HG03280 (cell line): ENCODE results near the gene TCF7L2.

Source experiments
- ATAC-seq: cut with Tn5 transposase; IDR thresholded peaks from one replicate; pipeline ENCODE4 v1.9.1; 2021; ENCODE audit warnings: mild to moderate bottlenecking, moderate library complexity; ENCODE audit not compliant: unreplicated experiment

Gene TCF7L2

DNA sequence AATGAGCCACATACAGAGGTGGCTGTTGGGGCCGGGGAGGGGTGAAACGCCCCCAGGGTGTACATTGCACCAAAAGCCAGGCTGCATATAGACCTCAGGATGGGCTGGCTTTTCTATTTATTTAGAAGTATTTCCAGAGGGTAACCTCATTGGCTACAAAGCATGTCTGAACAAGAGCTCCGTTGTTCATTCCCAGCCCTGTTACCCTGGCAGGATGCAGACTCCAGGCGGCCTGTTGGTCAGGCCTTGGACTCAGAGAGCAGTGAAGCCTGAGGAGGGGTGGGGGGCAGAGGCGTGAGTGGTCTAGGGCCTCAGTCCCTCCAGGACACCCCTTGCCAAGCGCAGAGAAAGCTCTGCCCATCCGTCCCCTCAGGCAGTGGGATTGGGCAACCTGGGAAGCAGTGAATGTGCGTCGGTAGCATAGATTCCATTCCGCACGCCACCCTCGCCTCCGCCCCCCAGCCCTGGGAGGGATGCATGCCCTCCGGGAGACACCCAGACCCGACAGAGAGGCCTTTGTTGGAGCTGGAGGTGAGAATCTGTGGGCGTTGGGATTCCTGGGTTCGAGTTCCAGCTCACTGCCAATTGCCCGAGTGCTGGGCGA lies 41.9 kb downstream of the TCF7L2 start:
- ATAC-seq = no peak

DNA sequence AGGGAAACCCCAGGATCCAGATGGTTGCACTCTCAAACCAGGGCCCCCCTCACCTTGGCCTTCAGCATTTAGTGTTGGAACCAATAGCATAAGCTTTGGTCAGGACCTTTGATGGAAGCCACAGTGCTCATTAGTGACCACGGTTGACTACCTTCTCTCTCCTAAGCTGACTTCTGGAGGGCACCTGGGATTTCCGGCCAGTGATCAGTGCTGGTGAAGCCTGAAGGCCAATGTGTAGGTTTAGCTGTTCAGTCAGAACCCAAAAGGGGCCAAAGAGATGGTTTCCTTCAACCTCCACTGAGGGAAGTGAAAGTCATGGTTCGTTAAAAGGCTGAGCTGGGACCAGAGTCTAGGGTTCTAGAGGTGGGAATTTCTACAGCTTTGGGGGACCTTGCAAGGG lies 46.4 kb downstream of the TCF7L2 start:
- ATAC-seq = no peak

DNA sequence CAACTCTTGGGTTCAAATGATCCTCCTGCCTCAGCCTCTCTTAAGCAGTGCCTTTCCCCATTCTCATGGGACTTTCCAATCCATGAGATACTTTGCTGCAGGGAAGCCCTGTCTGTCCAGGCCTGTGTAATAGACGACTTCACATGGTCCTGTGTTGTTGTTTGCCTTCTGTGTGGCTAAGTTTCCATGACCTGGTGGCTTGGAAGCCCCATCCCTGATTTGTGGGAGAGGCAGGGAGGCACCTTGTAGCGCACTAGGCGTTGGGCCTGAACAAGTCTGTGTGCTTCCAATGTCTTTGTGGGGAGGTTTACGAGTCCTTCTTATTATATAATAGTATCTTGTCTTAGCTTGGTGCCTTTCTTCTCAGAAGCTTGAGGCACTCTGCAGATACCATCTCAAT lies 49.1 kb downstream of the TCF7L2 start:
- ATAC-seq = no peak

DNA sequence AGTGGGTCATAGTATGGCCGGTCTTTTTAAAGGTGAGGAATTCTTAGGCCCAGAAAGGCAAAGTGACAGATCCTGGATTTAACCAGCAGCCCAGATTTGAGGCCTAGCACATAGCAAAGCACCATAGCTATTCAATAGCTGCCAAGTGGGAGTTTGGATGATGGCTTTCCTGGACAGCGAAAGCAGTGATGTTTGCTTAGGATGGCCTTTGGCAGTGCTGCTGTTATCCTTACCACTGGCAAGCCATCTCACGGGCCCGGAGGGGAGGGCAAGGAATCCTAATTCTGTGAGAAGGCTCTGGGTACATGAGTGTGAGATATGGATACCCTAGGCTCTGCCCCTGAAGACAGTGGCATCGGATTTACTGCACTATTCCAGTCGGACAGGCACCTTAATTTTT lies 50.4 kb downstream of the TCF7L2 start:
- ATAC-seq = no peak

DNA sequence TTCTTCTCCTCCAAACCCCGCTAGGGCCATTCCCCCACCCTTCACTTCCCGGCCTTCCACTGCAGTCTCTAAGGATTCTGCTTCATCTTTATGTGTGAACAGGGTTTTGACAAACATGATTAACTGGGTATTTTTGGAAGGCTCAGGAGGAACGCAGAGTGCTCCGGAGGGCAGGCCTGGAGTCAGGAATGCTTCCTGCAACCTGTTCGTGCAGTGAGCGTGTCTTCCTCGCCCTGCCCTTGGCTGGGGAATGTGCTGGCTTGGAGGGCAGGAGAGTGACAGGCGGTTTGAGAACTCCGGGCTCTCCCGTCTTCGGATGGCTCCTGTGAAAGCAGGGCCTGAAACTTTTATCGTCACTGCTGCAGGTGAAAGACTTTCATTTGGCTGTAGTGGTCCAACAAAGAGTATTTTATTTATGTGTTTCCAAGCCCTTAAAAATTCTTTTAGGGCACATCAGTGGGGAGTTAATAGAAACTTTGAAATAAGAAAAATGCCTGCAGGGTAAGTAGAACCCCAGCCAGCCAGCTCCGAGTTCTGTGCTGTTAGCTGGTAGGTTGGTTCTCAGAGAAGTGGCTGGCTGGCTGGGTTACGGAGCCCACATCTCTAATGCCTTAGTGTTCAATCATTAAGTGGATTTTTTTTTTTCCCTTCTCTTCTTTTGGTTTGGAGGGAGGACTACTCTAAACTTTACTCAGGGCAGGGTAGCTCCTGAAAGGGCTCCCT lies 51.0 kb downstream of the TCF7L2 start:
- no peak for ATAC-seq

DNA sequence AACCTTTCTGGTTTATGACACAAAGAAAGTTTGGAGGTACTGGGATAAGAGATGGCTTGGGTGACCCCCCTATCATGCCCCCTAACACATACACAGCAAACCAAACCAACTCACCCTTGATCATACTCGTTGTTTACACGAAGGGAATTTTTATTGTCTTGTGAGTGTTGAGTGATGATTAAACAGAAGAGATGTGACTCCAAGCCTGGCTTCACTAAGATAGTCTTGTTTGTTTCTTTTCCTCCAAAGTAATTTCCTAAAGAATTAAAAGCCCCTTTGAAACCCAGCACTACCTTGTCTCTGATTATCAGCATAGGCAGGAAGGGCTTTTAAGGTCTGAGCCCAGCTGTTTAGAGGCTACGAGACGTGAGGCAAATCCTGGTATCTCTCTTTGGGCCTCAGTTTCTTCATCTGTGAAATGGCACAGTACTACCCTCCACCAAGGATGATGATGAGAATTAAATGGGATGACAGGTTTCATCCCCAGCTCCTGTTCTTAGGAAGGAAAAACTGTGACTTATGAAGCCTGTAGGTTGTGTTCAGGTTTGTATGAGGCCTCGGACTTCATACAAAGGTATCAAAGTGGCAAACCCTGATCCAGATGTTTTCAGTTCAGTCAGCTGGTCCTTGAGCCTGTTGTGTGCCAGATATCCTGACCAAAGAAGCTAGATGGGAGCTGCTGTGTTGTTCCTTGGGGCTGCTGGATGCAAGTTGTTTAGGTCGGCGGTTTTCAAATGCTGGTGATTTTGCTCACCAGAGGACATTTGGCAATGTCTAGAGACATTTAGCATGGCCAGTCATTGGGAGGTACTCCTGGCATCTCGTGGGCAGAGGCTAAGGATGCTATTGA lies 51.8 kb downstream of the TCF7L2 start:
- no peak for ATAC-seq

DNA sequence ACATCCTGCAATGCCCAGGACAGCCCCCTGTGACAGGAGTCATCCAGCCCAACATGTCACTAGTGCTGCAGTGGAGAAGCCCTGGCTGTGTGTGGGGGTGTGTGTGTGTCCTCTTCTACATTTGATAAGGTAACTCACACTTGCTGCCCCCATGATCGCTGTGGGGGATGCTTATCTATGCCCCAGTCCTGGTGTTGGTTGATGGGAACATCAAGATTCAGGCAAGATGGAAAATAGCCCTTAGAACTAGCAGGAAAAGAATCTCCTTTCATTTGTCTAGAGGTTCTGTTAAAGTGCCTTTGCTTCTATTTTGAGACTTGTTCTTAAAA lies 52.4 kb downstream of the TCF7L2 start:
- no peak for ATAC-seq

DNA sequence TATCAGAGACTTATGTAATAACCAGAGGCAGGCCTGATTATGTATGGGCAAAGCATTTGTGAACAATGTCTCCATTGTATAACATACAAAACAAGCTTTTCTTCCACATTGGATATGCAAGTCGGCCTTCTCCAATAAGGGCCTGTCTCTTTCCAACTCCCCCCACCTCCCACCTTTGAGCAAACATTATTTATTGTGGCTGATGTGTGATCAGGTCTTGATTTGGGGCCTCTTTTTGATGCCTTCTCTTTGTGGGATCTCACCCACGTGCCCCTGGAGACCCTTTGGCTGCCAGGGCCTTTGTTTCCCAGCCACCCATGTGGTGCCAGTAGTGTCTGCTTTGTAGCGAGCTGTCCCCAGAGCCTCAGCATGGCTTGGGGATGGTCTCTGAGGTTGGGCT lies 53.0 kb downstream of the TCF7L2 start:
- ATAC-seq = no peak

DNA sequence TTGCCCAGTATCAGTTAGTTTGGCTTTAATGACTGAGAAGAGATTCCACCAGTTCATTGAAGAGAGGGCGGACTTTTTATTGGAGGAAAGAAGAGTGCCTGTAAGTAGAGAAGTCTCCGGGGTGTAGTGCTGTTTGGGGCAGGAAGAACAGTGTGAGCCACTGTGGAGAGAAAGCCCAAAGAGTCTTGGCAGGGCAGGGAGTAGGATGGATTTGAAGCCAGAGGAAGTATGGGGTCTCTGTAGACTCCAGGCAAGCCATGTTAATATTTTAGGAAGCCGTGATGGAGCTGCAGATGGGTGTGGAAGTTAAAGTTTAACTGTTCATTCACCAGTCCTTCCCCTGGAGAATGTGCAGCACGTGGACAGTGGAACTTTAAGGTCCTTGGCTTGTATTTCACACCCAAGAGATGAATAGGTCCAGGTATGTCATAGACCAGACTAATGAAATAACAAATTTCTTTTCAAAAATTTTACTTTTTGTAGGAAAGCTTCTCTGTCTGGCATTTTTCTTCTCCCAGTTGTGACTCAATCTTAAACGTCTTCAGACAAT lies 54.1 kb downstream of the TCF7L2 start:
- no peak for ATAC-seq

DNA sequence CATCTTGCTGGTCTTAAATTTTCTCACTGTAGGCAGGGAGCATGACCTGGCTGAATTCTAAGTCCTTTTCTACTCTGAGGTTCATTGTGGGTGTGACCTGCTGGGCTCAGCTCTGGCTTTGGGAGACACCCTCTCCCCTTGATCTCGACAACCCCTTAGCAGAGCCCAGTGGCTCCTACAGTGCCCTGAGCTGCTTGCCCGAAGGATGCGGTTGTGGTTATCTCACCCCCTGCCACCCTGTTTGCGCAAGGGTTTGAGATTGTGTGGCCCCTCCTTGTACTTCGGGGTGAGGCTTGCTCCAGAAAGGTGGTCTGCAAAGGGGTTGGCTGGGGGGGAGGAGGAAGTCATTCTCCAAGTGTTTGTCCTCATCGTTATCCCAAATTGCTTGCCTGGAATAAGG lies 55.3 kb downstream of the TCF7L2 start:
- ATAC-seq = no peak

DNA sequence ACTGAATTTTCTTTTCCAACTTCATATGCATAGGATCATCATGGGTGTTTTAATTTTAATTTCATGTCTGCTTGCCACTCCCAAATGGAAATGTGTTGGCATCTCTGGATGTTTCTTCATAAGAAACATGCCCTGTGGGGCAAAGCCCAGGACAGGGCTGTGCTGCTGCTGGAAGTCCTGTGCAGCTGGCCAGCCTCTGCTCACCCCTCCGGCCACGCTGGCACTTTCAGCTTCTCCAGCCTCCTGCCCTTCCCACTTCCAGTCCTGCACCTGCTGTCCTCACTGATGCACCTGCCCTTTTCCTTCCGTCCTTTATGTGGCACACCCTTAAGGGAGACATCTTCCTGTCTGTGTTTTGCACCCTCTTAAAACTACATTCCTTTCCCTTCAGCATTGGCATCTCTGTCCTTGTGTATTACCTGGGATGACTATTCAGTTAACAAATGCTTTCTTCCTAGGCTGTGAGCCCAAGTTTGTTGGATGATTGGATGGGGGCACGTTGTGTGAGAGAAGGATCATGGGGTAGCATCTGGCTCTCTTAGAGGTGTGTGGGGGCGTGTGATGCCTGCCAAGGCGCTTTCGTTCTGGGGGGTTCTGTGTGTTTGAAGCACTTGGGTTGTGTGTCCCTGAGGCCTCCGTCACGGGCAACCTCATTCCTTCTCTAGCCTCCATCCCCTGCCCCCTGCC lies 56.8 kb downstream of the TCF7L2 start:
- ATAC-seq = no peak

DNA sequence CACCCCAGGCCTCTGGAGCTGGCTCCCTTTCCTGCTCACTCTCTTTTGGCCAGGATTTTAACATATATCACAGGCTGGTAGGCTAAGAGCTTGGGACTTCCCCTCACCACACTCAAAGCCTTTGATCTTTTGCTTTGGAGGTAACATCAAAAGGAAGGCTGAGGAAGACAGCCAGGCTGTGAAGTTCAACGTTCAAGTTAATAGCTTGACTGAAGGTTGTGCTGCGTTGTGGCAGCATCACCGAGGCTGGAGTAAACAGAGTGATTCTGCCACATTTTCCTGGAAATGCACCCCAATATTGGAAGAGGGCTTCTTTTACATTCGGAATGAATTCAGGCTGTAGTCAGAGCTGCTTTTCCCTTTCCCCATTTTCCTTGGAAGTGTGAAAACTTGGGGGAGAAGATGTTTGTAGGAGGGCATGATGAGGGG lies 57.3 kb downstream of the TCF7L2 start:
- ATAC-seq = no peak

DNA sequence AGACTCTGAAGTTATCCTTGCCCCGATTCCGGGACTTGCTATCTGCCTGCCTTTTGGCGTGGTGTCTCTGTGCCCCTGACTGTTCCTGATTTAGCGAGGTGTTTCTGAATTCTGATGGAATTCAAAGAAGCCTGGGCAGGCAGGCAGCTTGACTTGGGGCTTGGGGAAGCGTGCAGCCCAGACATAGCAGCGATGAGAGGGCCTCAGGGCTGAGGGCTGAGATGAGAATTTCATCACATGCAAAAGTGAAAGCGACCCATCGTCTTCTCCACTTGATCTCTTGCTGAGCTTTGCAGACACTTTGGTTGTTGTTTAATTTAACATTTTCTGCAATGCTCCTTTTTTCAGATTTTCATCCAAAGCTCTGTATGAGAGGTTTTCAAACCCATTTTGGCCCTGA lies 57.8 kb downstream of the TCF7L2 start:
- ATAC-seq = no peak

DNA sequence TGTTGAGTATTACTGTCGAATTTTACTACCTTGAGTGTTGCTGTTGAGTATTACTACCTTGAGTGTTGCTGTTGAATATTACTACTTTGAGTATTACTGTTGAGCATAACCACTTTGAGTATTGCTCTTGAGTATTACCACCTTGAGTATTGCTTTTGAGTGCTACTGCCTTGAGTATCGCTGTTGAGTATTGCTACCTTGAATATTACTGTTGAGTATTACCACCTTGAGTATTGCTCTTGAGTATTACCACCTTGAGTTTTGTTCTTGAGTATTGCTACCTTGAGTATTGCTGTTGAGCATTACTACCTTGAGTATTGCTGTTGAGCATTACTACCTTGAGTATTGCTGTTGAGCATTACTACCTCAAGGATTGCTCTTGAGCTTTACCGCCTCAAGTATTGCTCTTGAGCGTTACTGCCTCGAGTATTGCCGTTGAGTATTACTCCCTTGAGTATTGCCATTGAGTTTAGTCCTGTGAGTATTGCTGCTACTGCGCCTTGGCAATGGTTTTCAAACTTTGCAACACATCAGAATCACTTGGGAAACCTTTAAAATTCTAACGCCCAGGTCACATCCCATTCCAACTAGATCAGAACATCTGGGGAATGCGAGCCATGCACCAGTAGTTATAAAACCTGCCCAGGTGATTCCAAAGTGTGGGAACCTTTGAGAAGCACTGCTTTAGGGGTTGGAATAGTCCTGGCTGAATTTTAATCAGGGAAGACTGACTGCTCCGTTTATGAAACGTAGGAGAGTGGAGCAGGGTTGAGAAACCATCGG lies 61.7 kb downstream of the TCF7L2 start:
- no peak for ATAC-seq

DNA sequence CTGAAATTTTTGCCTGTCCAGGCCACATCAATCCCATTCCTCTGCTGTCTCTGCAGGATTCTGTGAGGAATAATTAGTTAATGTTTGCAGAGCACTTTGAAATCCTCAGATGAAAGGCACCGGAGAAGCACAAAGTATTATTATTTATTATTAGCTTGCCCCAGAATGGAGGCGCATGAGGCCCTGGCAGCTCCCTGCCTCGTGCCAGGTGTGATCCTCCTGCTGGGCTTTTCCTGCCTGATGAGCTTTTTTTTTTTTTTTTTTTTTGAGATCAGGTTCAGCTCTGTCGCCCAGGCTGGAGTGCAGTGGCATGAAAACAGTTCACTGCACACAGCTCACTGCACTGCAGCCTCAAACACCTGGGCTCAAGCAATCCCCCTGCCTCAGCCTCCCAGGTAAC lies 65.2 kb downstream of the TCF7L2 start:
- no peak for ATAC-seq

DNA sequence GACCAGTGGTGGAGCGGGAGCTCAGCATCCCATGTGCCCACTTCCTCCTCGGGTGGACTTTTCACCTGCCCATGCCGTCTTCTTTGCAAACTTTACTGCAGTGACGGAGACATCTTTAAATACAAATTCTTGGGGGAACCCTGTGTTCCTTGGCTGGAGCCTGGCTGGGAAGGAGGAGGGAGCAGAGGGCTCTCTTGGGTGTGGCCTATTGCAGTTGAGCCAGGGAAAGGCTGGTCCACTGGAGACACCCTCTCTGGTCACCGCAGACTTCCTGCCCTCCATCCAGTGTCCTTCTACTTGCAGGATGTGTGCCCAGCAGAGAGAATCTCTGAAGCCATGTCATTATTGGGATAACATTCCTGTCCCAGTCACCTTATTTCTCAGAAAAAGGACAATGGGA lies 67.3 kb downstream of the TCF7L2 start:
- no peak for ATAC-seq

DNA sequence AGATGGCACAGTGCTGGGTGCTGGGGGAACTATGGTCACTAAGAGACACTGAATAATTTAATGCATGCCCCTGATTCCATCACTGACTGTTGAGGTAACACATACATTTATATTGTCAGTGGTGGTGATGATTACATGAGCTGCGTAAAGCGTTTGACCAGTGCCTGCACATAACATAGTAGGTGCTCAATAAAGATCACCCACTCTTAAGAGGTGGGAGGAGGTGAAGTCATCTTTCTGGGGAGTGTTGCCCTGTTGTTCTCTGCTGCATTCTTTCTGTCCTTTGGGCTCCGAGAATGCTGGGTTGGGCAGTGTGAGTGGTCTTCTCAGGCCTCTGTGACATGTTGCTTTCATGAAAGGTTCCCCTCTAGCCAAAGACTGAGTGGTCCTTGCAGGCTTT lies 68.0 kb downstream of the TCF7L2 start:
- ATAC-seq = no peak

DNA sequence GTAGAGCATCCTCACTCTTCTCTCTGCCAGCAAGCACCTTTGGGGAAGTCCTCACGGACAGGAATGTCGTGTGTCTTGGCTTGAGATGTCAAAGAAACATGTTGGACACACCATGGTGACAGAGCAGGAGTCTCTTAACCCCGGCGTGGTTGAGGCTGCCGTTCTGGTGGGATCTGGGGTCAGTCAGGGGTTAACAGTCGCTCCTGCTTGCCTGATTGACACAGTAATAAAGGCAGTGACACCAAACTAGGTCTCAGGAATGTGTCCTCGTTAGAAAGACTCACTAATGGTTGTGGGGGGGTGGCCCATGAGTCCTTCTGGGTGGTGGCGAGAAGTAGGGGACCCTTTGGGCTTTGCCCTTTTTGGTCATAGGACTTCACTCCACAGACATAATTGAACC lies 69.0 kb downstream of the TCF7L2 start:
- no peak for ATAC-seq

DNA sequence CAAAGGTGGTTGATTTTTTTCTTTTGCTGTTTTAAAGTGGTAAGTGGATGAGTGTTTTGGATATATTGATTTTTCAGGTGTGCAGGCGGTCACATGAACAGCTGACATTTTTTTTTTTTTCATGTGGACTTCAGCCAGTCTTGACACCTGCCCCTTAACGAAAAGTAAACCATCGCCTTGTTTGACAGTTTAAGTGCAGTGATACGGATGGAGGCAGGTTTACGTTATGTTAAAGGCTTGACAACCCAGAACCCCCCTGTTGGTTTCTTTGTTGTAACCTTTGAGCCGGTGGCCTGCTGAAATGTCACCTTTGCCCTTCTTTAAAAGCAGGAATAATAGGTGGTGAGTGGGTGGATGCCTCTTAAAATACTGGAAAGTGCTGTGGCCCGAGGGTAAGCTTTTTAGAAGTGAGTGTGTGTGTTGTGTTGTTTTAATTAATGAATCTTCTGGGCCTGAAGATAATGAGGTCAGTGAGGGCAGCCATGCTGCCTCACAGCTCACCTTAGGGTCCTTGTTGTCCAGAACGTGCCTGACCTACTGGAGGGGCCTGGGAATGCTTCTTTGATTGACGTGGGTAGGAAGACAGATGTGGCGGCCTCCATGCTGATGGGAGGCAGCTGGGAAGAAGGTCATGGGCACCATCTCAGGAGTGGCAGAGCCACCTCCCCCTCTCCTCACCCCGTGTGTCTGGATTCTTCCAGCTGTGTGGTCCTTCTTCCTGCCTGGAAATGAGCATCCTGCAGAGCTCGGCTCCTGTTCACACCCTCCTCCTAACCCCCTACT lies 69.8 kb downstream of the TCF7L2 start:
- no peak for ATAC-seq

DNA sequence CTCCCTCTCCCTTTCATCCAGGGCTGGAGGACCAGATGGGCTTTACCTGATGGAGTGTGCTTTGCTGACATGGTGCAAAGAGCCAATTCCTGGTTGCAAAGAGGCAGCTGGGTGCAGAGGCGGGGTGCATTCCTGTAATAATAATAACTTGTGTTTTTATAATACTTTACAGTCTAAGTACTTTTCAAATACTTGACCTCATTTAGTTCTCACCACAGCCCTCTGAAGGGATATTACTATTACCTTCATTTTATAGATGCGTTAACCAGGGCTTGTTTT lies 70.4 kb downstream of the TCF7L2 start:
- ATAC-seq = no peak
